ENCODE results near the gene PPOX.
A peak's percentile ranks its signal among the peaks of the same experiment; 100 is the strongest.

PPOX gene

DNA sequence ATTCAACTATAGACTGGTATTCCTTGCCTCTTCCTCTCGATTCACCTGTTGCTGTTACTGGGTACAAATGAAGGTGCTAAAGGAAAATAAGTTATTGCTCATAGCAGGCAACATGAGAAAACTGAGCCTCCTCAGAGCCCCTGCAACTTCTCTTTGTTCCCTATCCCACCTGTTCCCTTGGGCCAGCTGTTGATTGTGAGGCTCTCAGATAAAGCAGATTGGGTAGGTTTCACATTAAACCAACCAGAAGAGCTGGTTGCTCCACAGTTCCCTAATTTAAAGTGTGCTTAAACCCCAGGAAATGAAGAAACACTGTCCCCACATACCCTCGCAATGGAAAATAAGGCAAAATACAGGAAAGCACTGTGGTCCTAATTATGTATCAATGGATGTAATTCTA, 38.6 kb upstream of the PPOX start:
- no peaks in the 10 kb centered on the region for H4K20me1 ChIP-seq (ENCODE audit: insufficient read depth, low read length)
- H3K9ac ChIP-seq (ENCODE audit: low read length), result no peak overlapping the region
- TF ChIP-seq, protein P1, sequence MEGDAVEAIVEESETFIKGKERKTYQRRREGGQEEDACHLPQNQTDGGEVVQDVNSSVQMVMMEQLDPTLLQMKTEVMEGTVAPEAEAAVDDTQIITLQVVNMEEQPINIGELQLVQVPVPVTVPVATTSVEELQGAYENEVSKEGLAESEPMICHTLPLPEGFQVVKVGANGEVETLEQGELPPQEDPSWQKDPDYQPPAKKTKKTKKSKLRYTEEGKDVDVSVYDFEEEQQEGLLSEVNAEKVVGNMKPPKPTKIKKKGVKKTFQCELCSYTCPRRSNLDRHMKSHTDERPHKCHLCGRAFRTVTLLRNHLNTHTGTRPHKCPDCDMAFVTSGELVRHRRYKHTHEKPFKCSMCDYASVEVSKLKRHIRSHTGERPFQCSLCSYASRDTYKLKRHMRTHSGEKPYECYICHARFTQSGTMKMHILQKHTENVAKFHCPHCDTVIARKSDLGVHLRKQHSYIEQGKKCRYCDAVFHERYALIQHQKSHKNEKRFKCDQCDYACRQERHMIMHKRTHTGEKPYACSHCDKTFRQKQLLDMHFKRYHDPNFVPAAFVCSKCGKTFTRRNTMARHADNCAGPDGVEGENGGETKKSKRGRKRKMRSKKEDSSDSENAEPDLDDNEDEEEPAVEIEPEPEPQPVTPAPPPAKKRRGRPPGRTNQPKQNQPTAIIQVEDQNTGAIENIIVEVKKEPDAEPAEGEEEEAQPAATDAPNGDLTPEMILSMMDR (IDR thresholded peaks at IDR 0.05; ENCODE audit: low read length), result no peak
- TF ChIP-seq EZH2 (IDR thresholded peaks at IDR 0.05; ENCODE audit: borderline replicate concordance, low read length), result no peak
- H3K36me3 ChIP-seq (ENCODE audit: insufficient read depth, low read length), result peaks cover 67% of the 10 kb centered on the region
- H3K79me2 ChIP-seq (ENCODE audit: insufficient read depth, low read length), result peaks cover 3% of the 10 kb centered on the region; the same call in 1 of the 2 replicates
- H3K27ac ChIP-seq (ENCODE audit: low read depth, low read length, poor library complexity, severe bottlenecking), result no peak overlapping the region
- no peak overlapping the region for H3K4me2 ChIP-seq (ENCODE audit: low read length)
- H3K9me3 ChIP-seq (ENCODE audit: low read length), result no peaks in the 10 kb centered on the region
- H3K9me2 ChIP-seq (ENCODE audit: low read depth, low read length), result no peaks in the 10 kb centered on the region
- no peaks in the 10 kb centered on the region for H3K27me3 ChIP-seq (ENCODE audit: insufficient read depth, low read length)
- H2AFZ ChIP-seq (ENCODE audit: low read length), result no peak overlapping the region
- H3K4me3 ChIP-seq (ENCODE audit: low read depth, low read length, poor library complexity, severe bottlenecking), result no peak overlapping the region
- 0 out of 2 replicates have a peak, but pooled peaks cover 4% of the 10 kb centered on the region for H3F3A ChIP-seq (ENCODE audit: insufficient read depth, low read length)
- H3K4me1 ChIP-seq (ENCODE audit: insufficient read depth, low read length, severe bottlenecking), result peaks cover 19% of the 10 kb centered on the region

DNA sequence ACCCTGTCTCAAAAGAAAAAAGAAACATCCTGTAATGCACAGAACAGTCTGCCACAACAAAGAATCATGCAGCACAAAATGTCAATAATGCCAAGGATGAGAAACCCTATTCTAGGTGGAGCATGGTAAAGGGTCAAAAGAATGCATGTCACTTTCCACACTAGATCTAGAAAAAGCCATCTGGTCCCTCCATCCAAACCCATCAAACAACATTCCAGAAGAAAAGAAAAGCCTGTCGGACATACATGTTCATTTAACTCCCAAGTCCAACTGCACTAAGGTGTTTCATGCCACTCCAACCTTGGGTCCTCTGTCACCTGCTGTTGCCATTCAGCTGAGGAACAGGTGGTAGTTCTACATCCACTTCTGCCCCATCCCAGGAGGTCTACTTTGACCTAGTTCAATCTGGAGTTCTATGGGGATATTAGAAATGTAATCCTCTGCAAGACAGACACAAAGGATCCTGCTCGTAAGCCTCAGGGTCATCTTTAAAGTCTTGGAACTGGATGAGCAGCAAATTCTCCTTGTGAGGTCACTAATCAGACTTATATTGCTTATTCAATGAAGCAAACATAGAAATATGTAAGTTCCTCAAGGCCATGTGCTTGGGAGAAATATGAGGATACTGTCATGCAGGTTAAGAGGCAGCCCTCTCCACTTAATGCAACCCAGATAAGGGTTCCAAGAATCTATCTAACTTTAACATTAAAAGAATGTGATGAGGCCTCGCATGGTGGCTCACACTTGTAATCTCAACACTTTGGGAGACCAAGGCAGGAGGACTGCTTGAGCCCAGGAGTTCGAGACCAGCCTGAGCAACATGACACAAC, 37.4 kb upstream of the PPOX start:
- Histone ChIP-seq H3K27me3 (ENCODE audit: insufficient read depth, low read length) (no peaks in the 10 kb centered on the region), H3F3A (ENCODE audit: insufficient read depth, low read length) (0 out of 2 replicates have a peak, but pooled peaks cover 4% of the 10 kb centered on the region), H3K9ac (ENCODE audit: low read length) (no peak overlapping the region), H3K4me3 (ENCODE audit: low read depth, low read length, poor library complexity, severe bottlenecking) (no peak overlapping the region), H3K9me3 (ENCODE audit: low read length) (no peaks in the 10 kb centered on the region), H2AFZ (ENCODE audit: low read length) (no peak overlapping the region), H3K4me2 (ENCODE audit: low read length) (no peak overlapping the region), H3K79me2 (ENCODE audit: insufficient read depth, low read length) (peaks cover 12% of the 10 kb centered on the region; the same call in 1 of the 2 replicates), H4K20me1 (ENCODE audit: insufficient read depth, low read length) (no peaks in the 10 kb centered on the region), H3K36me3 (ENCODE audit: insufficient read depth, low read length) (peaks cover 59% of the 10 kb centered on the region), H3K9me2 (ENCODE audit: low read depth, low read length) (no peaks in the 10 kb centered on the region), H3K27ac (ENCODE audit: low read depth, low read length, poor library complexity, severe bottlenecking) (no peak overlapping the region), H3K4me1 (ENCODE audit: insufficient read depth, low read length, severe bottlenecking) (peaks cover 25% of the 10 kb centered on the region)
- no peak for TF ChIP-seq EZH2 (IDR thresholded peaks at IDR 0.05; ENCODE audit: borderline replicate concordance, low read length)
- TF ChIP-seq, protein P1 (IDR thresholded peaks at IDR 0.05; ENCODE audit: low read length), result no peak

DNA sequence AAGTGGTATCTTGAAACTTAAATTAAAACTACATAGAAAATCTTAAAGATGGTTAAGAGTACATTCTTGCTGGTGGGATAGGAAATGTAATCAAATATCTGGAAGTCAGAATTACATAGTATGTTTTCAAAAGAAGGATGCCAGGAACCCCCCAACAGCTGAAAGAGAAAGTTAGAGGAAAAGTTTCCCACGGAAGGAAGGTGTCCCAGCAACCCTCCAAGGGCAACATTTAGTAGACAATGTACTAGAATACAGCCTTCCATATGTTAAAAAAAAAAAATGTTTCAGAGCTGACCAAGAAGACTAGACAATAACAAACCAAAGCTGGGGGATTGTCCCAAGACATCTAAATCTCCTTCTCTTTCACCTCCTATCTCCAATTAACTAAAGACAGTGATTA, 36.0 kb upstream of the PPOX start:
- H3K4me2 ChIP-seq (ENCODE audit: low read length), result peak overlapping the region; percentile 99; the same call in 1 of the 2 replicates
- H3K79me2 ChIP-seq (ENCODE audit: insufficient read depth, low read length), result peaks cover 13% of the 10 kb centered on the region; the same call in 1 of the 2 replicates
- peaks cover 28% of the 10 kb centered on the region for H3K4me1 ChIP-seq (ENCODE audit: insufficient read depth, low read length, severe bottlenecking)
- H3K36me3 ChIP-seq (ENCODE audit: insufficient read depth, low read length), result peaks cover 45% of the 10 kb centered on the region
- TF ChIP-seq, protein P1 (IDR thresholded peaks at IDR 0.05; ENCODE audit: low read length), result no peak
- no peak for TF ChIP-seq EZH2 (IDR thresholded peaks at IDR 0.05; ENCODE audit: borderline replicate concordance, low read length)
- H3K9me3 ChIP-seq (ENCODE audit: low read length), result no peaks in the 10 kb centered on the region
- no peak overlapping the region for H3K9ac ChIP-seq (ENCODE audit: low read length)
- H2AFZ ChIP-seq (ENCODE audit: low read length), result no peak overlapping the region
- H3K27me3 ChIP-seq (ENCODE audit: insufficient read depth, low read length), result no peaks in the 10 kb centered on the region
- H3K27ac ChIP-seq (ENCODE audit: low read depth, low read length, poor library complexity, severe bottlenecking), result no peak overlapping the region
- no peaks in the 10 kb centered on the region for H3K9me2 ChIP-seq (ENCODE audit: low read depth, low read length)
- H3F3A ChIP-seq (ENCODE audit: insufficient read depth, low read length), result 0 out of 2 replicates have a peak, but pooled peaks cover 4% of the 10 kb centered on the region
- no peaks in the 10 kb centered on the region for H4K20me1 ChIP-seq (ENCODE audit: insufficient read depth, low read length)
- H3K4me3 ChIP-seq (ENCODE audit: low read depth, low read length, poor library complexity, severe bottlenecking), result no peak overlapping the region

All from OCI-LY1 (cell line).